Breast epithelium (tissue), 3 donors: ENCODE measurements around the gene CD164L2.

Source experiments
- POLR2A ChIP-seq: fragments of 450-650 bp; IDR thresholded peaks from one replicate; pipeline ENCODE4 v1.6.1; 2016; ENCODE audit warnings: antibody characterized with exemption, mild to moderate bottlenecking, moderate library complexity
- TF ChIP-seq, protein P1 (sequence below), 3 donors: fragments of 450-650 bp; IDR thresholded peaks; one replicate each; pipeline ENCODE4 v1.5.1; 2016 to 2017; ENCODE audit warnings: antibody characterized with exemption in 3 of 3, mild to moderate bottlenecking in 3 of 3, moderate library complexity in 3 of 3

DNA sequence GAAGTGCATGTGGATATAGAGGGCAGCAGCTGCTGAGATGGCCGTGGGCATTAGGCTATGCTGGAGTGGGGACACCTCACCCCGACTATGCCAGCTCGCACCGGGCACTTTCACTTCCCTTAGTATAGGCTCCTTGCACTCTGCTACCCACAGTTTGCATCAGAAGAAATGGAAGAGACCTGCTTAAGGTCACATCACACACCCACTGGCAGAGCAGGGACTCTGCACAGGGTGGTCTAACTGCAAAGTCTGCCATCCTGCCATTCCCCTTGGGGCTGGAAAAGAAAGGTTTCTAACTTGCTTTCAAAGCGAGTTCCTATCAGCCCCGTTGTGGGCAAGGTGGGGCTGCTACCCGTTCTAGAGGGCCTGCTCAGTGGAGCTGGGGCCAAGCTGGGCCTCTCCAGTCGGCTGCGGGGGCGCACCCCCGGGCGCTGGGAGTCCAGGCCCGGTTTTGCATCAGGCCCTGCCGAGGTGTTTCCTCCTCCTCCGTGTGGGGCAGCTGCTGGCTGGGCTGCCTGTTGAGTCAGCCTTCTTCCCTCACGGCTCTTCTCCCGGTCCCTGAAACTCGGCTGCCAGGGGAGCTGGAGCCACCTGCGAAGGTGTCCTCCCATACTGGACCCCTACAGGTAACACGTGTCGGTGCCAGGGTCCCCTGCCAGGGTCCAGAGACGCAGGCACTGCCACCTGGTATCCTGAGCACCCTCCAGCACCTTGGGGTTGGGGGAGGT lies 41.4 kb downstream of the CD164L2 start, which contains the start of gene SYTL1:
- TF ChIP-seq, protein P1, sequence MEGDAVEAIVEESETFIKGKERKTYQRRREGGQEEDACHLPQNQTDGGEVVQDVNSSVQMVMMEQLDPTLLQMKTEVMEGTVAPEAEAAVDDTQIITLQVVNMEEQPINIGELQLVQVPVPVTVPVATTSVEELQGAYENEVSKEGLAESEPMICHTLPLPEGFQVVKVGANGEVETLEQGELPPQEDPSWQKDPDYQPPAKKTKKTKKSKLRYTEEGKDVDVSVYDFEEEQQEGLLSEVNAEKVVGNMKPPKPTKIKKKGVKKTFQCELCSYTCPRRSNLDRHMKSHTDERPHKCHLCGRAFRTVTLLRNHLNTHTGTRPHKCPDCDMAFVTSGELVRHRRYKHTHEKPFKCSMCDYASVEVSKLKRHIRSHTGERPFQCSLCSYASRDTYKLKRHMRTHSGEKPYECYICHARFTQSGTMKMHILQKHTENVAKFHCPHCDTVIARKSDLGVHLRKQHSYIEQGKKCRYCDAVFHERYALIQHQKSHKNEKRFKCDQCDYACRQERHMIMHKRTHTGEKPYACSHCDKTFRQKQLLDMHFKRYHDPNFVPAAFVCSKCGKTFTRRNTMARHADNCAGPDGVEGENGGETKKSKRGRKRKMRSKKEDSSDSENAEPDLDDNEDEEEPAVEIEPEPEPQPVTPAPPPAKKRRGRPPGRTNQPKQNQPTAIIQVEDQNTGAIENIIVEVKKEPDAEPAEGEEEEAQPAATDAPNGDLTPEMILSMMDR (IDR thresholded peaks at IDR 0.05), result no peak
- no peak for TF ChIP-seq POLR2A
